NCI-H1092 (cell line): ENCODE measurements around the gene KRT81.

Source experiments
- DNase-seq: peaks from one replicate; lab custom pipeline; 2025; lab: John Stamatoyannopoulos, UW

The KRT81 gene

GRCh38 chr12:52291267-52291935, at the start of gene KRT81:
Gene KRT81 (minus strand): TSS chr12:52291534. CDS start chr12:52291465, 69 bp downstream.
- DNase-seq = no peak

- DNase-seq = no peak
Observed at GRCh38 chr12:52338241-52338960, 47.1 kb upstream of the KRT81 start.

GRCh38 chr12:52337054-52337453, 45.7 kb upstream of the KRT81 start:
- no peak for DNase-seq

- no peak for DNase-seq
Observed at GRCh38 chr12:52336641-52337040, 45.3 kb upstream of the KRT81 start.

GRCh38 chr12:52335598-52336262, 44.4 kb upstream of the KRT81 start:
- DNase-seq = peak; percentile 94

GRCh38 chr12:52334185-52334584, 42.9 kb upstream of the KRT81 start:
- DNase-seq = no peak

- DNase-seq = no peak
Observed at GRCh38 chr12:52333321-52333720, 42.0 kb upstream of the KRT81 start.

- no peak for DNase-seq
Observed at GRCh38 chr12:52332381-52332780, 41.0 kb upstream of the KRT81 start.

- no peak for DNase-seq
Observed at GRCh38 chr12:52331833-52332232, 40.5 kb upstream of the KRT81 start.

- DNase-seq = no peak
Observed at GRCh38 chr12:52331039-52331438, 39.7 kb upstream of the KRT81 start.

GRCh38 chr12:52327830-52328500, 36.6 kb upstream of the KRT81 start:
- DNase-seq = no peak

GRCh38 chr12:52327052-52327829, 35.9 kb upstream of the KRT81 start:
- peak; percentile 45 for DNase-seq

GRCh38 chr12:52324153-52324444, 32.8 kb upstream of the KRT81 start:
- no peak for DNase-seq

- no peak for DNase-seq
Observed at GRCh38 chr12:52323416-52324152, 32.2 kb upstream of the KRT81 start.

GRCh38 chr12:52323001-52323400, 31.7 kb upstream of the KRT81 start:
- no peak for DNase-seq

- no peak for DNase-seq
Observed at GRCh38 chr12:52322069-52322468, 30.7 kb upstream of the KRT81 start.

- DNase-seq = peak; percentile 86
Observed at GRCh38 chr12:52321418-52321817, 30.1 kb upstream of the KRT81 start.

- no peak for DNase-seq
Observed at GRCh38 chr12:52320784-52321400, 29.6 kb upstream of the KRT81 start, which contains the start of gene KRT83. Gene KRT83 (minus strand): TSS chr12:52321398. CDS start chr12:52321335, 63 bp downstream.

- no peak for DNase-seq
Observed at GRCh38 chr12:52319097-52319496, 27.8 kb upstream of the KRT81 start.

- no peak for DNase-seq
Observed at GRCh38 chr12:52318241-52318990, 27.1 kb upstream of the KRT81 start.
